Tibial nerve (tissue), 4 donors: ENCODE measurements around the gene MYO5C. TPM values are rescaled to one million over a fixed set of nuclear protein-coding genes. Genes with fewer than 3 reads are reported as not detected.

Experiments
- DNase-seq, 2 donors: peaks; one replicate each; pipeline ENCODE4 v3.0.0-alpha.2; 2019; ENCODE audit warnings: low spot score in 2 of 2
- H3K27ac ChIP-seq, 4 donors: fragments of 200-600 bp; sonication (generic) in 3 of 4; one replicate each; pipeline ENCODE4 v1.5.1; 2017 to 2019; ENCODE audit warnings: mild to moderate bottlenecking in 1 of 4
- H3K27me3 ChIP-seq, 2 donors: fragments of 200-600 bp; sonication (generic) in 1 of 2; one replicate each; pipeline versions ENCODE4 v1.5.1 to v1.6.0; 2017 to 2019
- H3K36me3 ChIP-seq, 3 donors: fragments of 200-600 bp; sonication (generic); one replicate each; pipeline ENCODE4 v1.5.1; 2018 to 2019
- H3K4me1 ChIP-seq, 4 donors: fragments of 200-600 bp; sonication (generic) in 3 of 4; one replicate each; pipeline ENCODE4 v1.5.1; 2017 to 2019
- H3K4me3 ChIP-seq, 4 donors: fragments of 200-600 bp; sonication (generic) in 3 of 4; one replicate each; pipeline ENCODE4 v1.5.1; 2017 to 2019; ENCODE audit warnings: mild to moderate bottlenecking in 1 of 4, moderate library complexity in 1 of 4
- H3K9me3 ChIP-seq, 4 donors: fragments of 200-600 bp; sonication (generic) in 3 of 4; one replicate each; pipeline ENCODE4 v1.5.1; 2017 to 2019
- EP300 ChIP-seq, 2 donors: sonication (generic); formaldehyde crosslinking; IDR thresholded peaks; one replicate each; pipeline ENCODE4 v1.6.1; 2017; ENCODE audit warnings: antibody characterized with exemption in 2 of 2, mild to moderate bottlenecking in 1 of 2
- POLR2A ChIP-seq, 2 donors: fragments of 450-650 bp; IDR thresholded peaks; one replicate each; pipeline ENCODE4 v1.6.1; 2017; ENCODE audit warnings: antibody characterized with exemption in 2 of 2, mild to moderate bottlenecking in 2 of 2, moderate library complexity in 2 of 2
- WGBS, 2 donors: methylation state at CpG; one replicate each; pipeline ENCODE4 v1.1.5; 2018; 5-methylcytosine and 5-hydroxymethylcytosine counted together
- total RNA-seq, 4 donors: library from RNA; depleted of rRNA; stranded (reverse); fragments of >200 nt; gene quantifications; one replicate each; pipeline ENCODE4 v1.1.0, GENCODE V29; 2016
- TF ChIP-seq, protein P1 (sequence below), 5 experiments: fragments of 200-600 bp in 3 of 5; fragments of 450-650 bp in 2 of 5; sonication (generic) in 3 of 5; IDR thresholded peaks; one replicate each; pipeline ENCODE4 v1.5.1; 2016 to 2019; ENCODE audit warnings: antibody characterized with exemption in 5 of 5, mild to moderate bottlenecking in 3 of 5, moderate library complexity in 2 of 5

The MYO5C gene, protein sequence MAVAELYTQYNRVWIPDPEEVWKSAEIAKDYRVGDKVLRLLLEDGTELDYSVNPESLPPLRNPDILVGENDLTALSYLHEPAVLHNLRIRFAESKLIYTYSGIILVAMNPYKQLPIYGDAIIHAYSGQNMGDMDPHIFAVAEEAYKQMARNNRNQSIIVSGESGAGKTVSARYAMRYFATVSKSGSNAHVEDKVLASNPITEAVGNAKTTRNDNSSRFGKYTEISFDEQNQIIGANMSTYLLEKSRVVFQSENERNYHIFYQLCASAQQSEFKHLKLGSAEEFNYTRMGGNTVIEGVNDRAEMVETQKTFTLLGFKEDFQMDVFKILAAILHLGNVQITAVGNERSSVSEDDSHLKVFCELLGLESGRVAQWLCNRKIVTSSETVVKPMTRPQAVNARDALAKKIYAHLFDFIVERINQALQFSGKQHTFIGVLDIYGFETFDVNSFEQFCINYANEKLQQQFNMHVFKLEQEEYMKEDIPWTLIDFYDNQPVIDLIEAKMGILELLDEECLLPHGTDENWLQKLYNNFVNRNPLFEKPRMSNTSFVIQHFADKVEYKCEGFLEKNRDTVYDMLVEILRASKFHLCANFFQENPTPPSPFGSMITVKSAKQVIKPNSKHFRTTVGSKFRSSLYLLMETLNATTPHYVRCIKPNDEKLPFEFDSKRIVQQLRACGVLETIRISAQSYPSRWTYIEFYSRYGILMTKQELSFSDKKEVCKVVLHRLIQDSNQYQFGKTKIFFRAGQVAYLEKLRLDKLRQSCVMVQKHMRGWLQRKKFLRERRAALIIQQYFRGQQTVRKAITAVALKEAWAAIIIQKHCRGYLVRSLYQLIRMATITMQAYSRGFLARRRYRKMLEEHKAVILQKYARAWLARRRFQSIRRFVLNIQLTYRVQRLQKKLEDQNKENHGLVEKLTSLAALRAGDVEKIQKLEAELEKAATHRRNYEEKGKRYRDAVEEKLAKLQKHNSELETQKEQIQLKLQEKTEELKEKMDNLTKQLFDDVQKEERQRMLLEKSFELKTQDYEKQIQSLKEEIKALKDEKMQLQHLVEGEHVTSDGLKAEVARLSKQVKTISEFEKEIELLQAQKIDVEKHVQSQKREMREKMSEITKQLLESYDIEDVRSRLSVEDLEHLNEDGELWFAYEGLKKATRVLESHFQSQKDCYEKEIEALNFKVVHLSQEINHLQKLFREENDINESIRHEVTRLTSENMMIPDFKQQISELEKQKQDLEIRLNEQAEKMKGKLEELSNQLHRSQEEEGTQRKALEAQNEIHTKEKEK (N-terminal part only)
- total RNA-seq: 10 to 100 TPM in 3 of 4 donors, 1 to 10 TPM in 1; 9.8 to 39.3 (median 12.6) TPM

DNA sequence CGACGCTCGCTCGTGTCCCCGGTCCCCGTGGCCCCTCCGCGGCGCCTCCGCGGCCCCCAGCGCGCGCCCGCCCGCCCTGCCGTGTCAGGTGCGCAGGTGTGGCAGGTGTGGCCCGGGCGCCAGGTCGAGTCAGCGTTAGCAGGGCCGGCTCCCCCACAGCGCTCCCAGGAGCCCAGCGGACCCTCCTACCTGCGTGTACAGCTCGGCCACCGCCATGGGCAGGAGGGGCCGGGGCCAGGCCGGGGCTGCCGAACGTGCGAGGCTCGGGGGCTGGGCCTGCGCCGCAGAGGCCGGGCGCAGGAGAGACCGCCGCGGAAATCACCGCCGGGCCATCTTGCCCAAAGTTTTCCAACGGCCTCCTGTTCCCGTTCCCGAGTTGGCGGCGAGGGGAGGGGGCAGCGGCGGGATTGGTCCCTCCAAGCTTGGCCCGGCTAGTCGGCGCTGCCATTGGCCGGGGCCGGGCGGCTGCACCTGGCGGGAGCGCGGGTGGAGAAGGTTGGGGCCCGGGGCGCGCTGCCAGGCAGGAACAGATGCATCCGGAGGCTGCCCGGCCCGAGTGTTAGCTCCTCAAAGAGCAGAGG, at the start of gene MYO5C:
MYO5C (minus strand) TSS at position 384 of the 581 bp plus-strand sequence; CDS start at position 216, 168 bp downstream.
- H3K4me1 ChIP-seq: peaks cover 0 to 16% (median 9%) of the 10 kb centered on the region in 4 donors
- peak within 1 kb of the TSS; percentile 46 to 82 (median 61) for H3K27ac ChIP-seq
- H3K9me3 ChIP-seq: no peaks in the 10 kb centered on the region
- peak in 1 of 2 donors; percentile 23 for TF ChIP-seq POLR2A (IDR thresholded peaks at IDR 0.05)
- TF ChIP-seq, protein P1, sequence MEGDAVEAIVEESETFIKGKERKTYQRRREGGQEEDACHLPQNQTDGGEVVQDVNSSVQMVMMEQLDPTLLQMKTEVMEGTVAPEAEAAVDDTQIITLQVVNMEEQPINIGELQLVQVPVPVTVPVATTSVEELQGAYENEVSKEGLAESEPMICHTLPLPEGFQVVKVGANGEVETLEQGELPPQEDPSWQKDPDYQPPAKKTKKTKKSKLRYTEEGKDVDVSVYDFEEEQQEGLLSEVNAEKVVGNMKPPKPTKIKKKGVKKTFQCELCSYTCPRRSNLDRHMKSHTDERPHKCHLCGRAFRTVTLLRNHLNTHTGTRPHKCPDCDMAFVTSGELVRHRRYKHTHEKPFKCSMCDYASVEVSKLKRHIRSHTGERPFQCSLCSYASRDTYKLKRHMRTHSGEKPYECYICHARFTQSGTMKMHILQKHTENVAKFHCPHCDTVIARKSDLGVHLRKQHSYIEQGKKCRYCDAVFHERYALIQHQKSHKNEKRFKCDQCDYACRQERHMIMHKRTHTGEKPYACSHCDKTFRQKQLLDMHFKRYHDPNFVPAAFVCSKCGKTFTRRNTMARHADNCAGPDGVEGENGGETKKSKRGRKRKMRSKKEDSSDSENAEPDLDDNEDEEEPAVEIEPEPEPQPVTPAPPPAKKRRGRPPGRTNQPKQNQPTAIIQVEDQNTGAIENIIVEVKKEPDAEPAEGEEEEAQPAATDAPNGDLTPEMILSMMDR (IDR thresholded peaks at IDR 0.05): no peak
- peak in 1 of 2 donors; percentile 52 for TF ChIP-seq EP300 (IDR thresholded peaks at IDR 0.05)
- H3K36me3 ChIP-seq: no peaks in the 10 kb centered on the region
- 0 to 1% methylated on average over 1 to 65 of the region's 65 CpGs for WGBS, 2 donors
- H3K4me3 ChIP-seq: peak within 1 kb of the TSS; percentile 16 to 56 (median 33)
- peak; percentile 21 to 32 for DNase-seq
- peaks cover 0 to 43% of the 10 kb centered on the region in 2 donors for H3K27me3 ChIP-seq

DNA sequence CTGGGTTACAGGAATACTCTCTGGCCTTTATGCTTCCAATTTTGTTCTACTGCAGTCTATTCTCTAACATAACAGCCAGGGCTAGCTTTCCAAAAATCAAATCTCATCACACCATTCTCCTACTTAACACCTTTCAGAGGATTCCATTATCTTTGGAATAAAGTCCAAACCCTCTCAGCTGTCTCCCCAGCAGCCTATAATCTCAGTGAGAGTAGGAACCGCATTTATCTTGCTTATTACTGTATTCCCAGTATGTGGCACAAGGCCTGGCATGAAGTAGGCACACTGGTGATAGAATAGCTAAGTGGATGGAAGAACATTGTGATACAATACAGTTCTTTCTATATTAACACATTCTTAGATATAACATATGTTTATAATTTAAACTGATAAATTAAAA, 49.0 kb upstream of the MYO5C start:
- no peak overlapping the region for H3K4me3 ChIP-seq
- WGBS, 2 donors: 92 to 93% methylated on average over 1 of the region's 1 CpG
- no peaks in the 10 kb centered on the region for H3K27me3 ChIP-seq
- TF ChIP-seq EP300 (IDR thresholded peaks at IDR 0.05): no peak
- TF ChIP-seq, protein P1 (IDR thresholded peaks at IDR 0.05): no peak
- no peak for TF ChIP-seq POLR2A (IDR thresholded peaks at IDR 0.05)
- peaks cover 0 to 45% (median 0%) of the 10 kb centered on the region in 3 donors for H3K36me3 ChIP-seq
- H3K4me1 ChIP-seq: no peaks in the 10 kb centered on the region
- no peak overlapping the region for H3K27ac ChIP-seq
- no peaks in the 10 kb centered on the region for H3K9me3 ChIP-seq
- DNase-seq: no peak

DNA sequence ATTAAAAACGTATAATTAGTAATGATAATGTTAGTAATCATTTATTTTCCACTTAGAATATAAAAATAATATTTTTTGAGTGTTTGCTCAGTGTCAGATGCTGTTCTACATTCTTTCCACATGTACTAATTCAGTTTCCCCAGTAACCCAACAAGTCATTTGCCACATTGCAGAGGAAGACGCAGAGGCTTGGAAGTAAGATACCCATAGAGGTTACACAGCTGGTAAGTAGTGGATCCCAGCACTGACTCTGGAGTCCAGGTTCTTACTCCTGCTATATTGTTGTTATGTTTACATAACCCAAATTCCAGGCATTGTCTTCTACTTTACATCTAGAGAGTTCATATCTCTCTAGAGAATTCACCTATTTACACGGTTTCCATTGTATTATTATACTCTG, 48.2 kb upstream of the MYO5C start:
- WGBS, 2 donors: 73 to 80% methylated on average over 3 of the region's 3 CpGs
- Histone ChIP-seq H3K27ac (no peak overlapping the region), H3K4me1 (no peaks in the 10 kb centered on the region), H3K36me3 (peaks cover 0 to 39% (median 0%) of the 10 kb centered on the region in 3 donors), H3K27me3 (no peaks in the 10 kb centered on the region), H3K4me3 (no peak overlapping the region), H3K9me3 (no peaks in the 10 kb centered on the region)
- DNase-seq: no peak
- TF ChIP-seq, protein P1 (IDR thresholded peaks at IDR 0.05): no peak
- TF ChIP-seq POLR2A (IDR thresholded peaks at IDR 0.05): no peak
- no peak for TF ChIP-seq EP300 (IDR thresholded peaks at IDR 0.05)

DNA sequence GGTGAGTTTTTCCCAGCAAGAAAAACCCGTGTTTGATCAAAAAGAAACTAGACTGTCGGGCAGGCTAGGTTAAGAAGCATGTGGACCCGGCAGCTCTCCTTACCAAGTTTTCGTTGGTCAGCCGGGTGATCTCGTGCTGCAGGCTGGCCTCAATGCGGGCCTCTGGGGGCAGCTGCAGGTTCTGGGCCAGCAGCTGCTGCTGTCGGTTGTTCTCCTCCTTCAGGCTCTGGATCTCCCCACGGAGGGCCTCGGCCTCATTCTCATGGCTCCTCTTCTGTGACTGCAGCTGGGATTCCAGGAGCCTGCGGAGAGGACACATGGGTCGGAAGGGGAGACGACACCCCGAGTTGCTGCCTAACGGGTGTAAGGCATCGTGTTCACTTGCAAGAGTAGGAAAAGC, 44.5 kb upstream of the MYO5C start:
- H3K4me1 ChIP-seq: peaks cover 0 to 7% (median 0%) of the 10 kb centered on the region in 4 donors
- peaks cover 0 to 36% (median 0%) of the 10 kb centered on the region in 3 donors for H3K36me3 ChIP-seq
- no peaks in the 10 kb centered on the region for H3K9me3 ChIP-seq
- no peaks in the 10 kb centered on the region for H3K27me3 ChIP-seq
- TF ChIP-seq POLR2A (IDR thresholded peaks at IDR 0.05): no peak
- TF ChIP-seq, protein P1 (IDR thresholded peaks at IDR 0.05): no peak
- TF ChIP-seq EP300 (IDR thresholded peaks at IDR 0.05): no peak
- H3K4me3 ChIP-seq: no peak overlapping the region
- H3K27ac ChIP-seq: no peak overlapping the region
- 89 to 90% methylated on average over 15 to 16 of the region's 16 CpGs for WGBS, 2 donors
- no peak for DNase-seq
